ENCODE measurements around the gene ZHX3. TPM values are rescaled to one million over a fixed set of nuclear protein-coding genes. Genes with fewer than 3 reads are reported as not detected.

ZHX3 gene
- total RNA-seq, 1 donor from 2014 or later, result 34.6 TPM

DNA sequence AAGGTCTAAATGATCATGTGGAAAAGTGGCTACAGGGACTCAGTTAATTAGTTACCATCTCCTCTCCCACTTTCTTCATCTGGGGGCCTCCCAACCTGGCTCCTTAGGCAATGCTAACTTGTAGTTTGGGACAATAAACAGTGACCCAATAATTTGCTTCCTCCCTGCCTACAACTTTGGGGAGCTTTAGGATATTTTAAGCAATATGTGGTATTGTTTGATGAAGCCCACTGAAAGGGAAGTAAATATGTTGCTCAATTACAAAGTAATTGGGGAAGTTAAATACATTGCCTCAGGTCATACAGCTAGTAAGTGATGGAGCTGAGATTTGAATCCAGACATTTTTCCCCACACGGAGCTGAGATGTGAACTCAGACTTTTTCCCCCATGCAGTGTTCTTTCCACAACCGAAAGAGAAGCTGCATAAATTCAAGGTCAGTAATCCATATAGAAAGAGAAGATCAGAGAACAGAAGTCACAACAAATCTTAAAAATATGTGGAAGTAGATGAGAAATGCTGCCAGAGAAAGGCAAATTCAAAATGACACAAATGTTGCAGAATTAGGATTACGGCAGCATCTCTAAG is 26.6 kb downstream of the ZHX3 start:
- H3K4me3 ChIP-seq, result no peak overlapping the region
- intact Hi-C loops (cut with micrococcal nuclease), result no loop called here
- TF ChIP-seq, protein P1, sequence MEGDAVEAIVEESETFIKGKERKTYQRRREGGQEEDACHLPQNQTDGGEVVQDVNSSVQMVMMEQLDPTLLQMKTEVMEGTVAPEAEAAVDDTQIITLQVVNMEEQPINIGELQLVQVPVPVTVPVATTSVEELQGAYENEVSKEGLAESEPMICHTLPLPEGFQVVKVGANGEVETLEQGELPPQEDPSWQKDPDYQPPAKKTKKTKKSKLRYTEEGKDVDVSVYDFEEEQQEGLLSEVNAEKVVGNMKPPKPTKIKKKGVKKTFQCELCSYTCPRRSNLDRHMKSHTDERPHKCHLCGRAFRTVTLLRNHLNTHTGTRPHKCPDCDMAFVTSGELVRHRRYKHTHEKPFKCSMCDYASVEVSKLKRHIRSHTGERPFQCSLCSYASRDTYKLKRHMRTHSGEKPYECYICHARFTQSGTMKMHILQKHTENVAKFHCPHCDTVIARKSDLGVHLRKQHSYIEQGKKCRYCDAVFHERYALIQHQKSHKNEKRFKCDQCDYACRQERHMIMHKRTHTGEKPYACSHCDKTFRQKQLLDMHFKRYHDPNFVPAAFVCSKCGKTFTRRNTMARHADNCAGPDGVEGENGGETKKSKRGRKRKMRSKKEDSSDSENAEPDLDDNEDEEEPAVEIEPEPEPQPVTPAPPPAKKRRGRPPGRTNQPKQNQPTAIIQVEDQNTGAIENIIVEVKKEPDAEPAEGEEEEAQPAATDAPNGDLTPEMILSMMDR (IDR thresholded peaks at IDR 0.05; ENCODE audit: borderline replicate concordance), result no peak
- H3K4me1 ChIP-seq, result peaks cover 25% of the 10 kb centered on the region
- H3K36me3 ChIP-seq, result peaks cover 4% of the 10 kb centered on the region
- peaks cover 14% of the 10 kb centered on the region for H3K9me3 ChIP-seq (replicated peaks)
- DNase-seq, result no peak
- no peaks in the 10 kb centered on the region for H3K27me3 ChIP-seq (ENCODE audit: low read depth)
- H3K27ac ChIP-seq (replicated peaks), result no peak overlapping the region

DNA sequence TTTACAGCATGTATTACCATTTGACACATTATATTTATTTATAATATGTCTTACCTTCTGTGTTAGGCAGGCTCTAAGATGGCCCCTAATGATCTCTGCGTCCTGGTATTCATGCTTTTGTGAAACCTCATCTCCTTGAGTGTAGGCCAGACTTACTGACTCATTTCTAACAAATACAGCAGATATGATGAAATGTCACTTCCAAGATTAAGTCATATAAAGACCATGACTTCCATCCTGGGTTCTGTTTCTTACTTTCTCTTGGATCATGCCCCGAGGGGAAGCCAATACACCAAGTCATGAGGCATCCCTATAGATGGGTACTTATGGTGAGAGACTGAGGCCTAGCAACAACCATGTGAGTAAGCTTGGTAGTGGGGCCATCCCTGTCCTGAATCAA is 30.2 kb downstream of the ZHX3 start:
- Histone ChIP-seq H3K36me3 (peaks cover 4% of the 10 kb centered on the region), H3K27ac (replicated peaks) (no peak overlapping the region), H3K4me1 (peaks cover 8% of the 10 kb centered on the region), H3K27me3 (ENCODE audit: low read depth) (no peaks in the 10 kb centered on the region), H3K9me3 (replicated peaks) (peaks cover 15% of the 10 kb centered on the region), H3K4me3 (no peak overlapping the region)
- intact Hi-C loops (cut with micrococcal nuclease), result no loop called here
- no peak for DNase-seq
- TF ChIP-seq, protein P1 (IDR thresholded peaks at IDR 0.05; ENCODE audit: borderline replicate concordance), result no peak

DNA sequence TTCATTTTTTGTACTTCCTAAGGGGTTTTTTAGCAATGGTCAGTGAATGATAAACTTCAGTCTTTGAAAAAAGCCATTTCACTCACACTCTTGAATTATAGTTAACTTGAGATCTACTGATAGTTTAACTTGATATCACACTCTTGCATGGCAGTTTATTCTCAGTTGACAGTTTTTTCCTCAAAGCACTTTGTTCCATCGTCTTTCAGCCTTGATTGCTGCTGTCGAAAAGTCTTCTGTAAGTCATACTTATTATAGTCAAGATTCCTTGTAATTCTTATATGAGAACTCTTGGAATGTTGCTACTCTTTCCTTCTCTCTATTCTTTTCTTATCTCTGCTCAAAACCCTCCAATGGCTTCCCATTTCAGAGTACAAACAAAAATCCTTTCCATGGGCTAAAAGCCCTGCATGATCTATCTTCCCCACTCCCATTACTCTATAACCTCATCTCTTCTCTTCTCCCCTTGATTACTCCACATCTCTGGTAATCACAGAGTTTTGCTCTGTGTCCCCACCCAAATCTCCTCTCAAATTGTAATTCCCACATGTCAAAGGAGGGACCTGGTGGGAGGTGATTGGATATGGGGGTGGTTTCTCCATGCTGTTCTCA is 31.2 kb downstream of the ZHX3 start:
- Histone ChIP-seq H3K4me3 (no peak overlapping the region), H3K9me3 (replicated peaks) (peaks cover 15% of the 10 kb centered on the region), H3K27me3 (ENCODE audit: low read depth) (no peaks in the 10 kb centered on the region), H3K36me3 (peaks cover 4% of the 10 kb centered on the region), H3K27ac (replicated peaks) (no peak overlapping the region), H3K4me1 (peaks cover 6% of the 10 kb centered on the region)
- no peak for DNase-seq
- intact Hi-C loops (cut with micrococcal nuclease), result no loop called here
- TF ChIP-seq, protein P1 (IDR thresholded peaks at IDR 0.05; ENCODE audit: borderline replicate concordance), result no peak

DNA sequence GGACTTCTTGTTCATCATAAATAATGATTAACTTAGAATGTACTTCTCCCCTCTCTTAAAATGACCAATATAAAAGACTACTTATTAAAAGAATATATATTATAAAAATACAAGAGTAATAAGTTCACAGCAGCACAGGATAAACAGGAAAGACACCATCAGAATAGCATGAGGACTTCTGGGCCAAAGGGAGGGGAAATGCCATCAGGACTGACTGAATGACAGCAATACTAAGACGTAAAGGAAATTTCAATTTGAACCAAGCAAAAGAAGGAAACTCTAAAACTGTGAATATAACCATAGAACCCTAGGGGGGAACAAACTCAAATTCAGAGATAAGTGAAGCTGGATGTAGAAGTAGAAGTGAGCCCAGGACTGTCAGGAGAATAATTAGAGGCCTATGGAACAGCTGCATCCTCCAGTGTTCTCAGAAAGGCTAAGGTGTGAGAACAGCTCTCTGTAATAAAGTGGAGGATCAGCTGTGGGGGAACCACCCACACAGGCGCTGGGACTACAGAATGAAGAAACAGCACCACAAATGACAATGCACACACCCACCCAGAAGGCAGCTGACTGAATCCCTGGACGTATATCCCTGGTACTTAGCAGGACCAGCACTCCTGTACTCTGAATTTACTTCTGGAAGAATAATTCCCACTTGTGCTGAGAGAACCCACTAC is 37.8 kb downstream of the ZHX3 start:
- peaks cover 52% of the 10 kb centered on the region for H3K4me1 ChIP-seq
- no peak for DNase-seq
- TF ChIP-seq, protein P1 (IDR thresholded peaks at IDR 0.05; ENCODE audit: borderline replicate concordance), result no peak
- H3K27ac ChIP-seq (replicated peaks), result peak overlapping the region; percentile 41
- intact Hi-C loops (cut with micrococcal nuclease), result no loop called here
- H3K36me3 ChIP-seq, result no peaks in the 10 kb centered on the region
- H3K27me3 ChIP-seq (ENCODE audit: low read depth), result no peaks in the 10 kb centered on the region
- H3K9me3 ChIP-seq (replicated peaks), result no peaks in the 10 kb centered on the region
- H3K4me3 ChIP-seq, result no peak overlapping the region

DNA sequence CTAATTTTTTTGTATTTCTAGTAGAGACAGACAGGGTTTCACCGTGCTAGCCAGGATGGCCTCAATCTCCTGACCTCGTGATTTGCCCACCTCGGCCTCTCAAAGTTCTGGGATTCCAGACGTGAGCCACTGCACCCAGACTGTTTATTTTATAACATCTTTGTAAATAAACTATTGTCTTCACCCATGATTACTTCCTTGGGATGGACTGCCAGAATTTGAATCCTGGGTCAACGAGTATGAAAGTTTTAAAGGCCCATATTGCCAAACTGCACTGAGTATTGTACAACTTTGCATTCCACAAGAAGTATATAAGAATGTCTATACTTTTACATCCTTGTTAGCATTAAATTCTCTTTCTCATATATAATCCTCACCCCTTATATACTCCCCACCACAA is 38.6 kb downstream of the ZHX3 start:
- Histone ChIP-seq H3K27me3 (ENCODE audit: low read depth) (no peaks in the 10 kb centered on the region), H3K27ac (replicated peaks) (peak overlapping the region; percentile 41), H3K36me3 (no peaks in the 10 kb centered on the region), H3K9me3 (replicated peaks) (no peaks in the 10 kb centered on the region), H3K4me1 (peaks cover 55% of the 10 kb centered on the region), H3K4me3 (no peak overlapping the region)
- no peak for DNase-seq
- intact Hi-C loops (cut with micrococcal nuclease), result no loop called here
- TF ChIP-seq, protein P1 (IDR thresholded peaks at IDR 0.05; ENCODE audit: borderline replicate concordance), result no peak

All from left ventricle myocardium inferior (tissue), 1 donor.